ENCODE measurements around the gene PAPPA. TPM values are rescaled to one million over a fixed set of nuclear protein-coding genes. Genes with fewer than 3 reads are reported as not detected.

The PAPPA gene
- total RNA-seq, 2 donors from 2014 or later: 7.4 to 17.4 TPM

- Histone ChIP-seq H3K36me3 (no peaks in the 10 kb centered on the region), H3K9me3 (no peaks in the 10 kb centered on the region), H3K4me3 (no peak overlapping the region), H3K4me1 (ENCODE audit: control insufficient read depth in 1 of 2, low read depth in 2 of 2) (peaks cover 0 to 14% of the 10 kb centered on the region in 2 donors), H3K27ac (no peak overlapping the region), H3K27me3 (replicated peaks; ENCODE audit: insufficient read depth) (no peaks in the 10 kb centered on the region)
- TF ChIP-seq, protein P1, sequence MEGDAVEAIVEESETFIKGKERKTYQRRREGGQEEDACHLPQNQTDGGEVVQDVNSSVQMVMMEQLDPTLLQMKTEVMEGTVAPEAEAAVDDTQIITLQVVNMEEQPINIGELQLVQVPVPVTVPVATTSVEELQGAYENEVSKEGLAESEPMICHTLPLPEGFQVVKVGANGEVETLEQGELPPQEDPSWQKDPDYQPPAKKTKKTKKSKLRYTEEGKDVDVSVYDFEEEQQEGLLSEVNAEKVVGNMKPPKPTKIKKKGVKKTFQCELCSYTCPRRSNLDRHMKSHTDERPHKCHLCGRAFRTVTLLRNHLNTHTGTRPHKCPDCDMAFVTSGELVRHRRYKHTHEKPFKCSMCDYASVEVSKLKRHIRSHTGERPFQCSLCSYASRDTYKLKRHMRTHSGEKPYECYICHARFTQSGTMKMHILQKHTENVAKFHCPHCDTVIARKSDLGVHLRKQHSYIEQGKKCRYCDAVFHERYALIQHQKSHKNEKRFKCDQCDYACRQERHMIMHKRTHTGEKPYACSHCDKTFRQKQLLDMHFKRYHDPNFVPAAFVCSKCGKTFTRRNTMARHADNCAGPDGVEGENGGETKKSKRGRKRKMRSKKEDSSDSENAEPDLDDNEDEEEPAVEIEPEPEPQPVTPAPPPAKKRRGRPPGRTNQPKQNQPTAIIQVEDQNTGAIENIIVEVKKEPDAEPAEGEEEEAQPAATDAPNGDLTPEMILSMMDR (IDR thresholded peaks at IDR 0.05): no peak
- DNase-seq (ENCODE audit: low spot score) (no peak), ATAC-seq (ENCODE audit: insufficient number of reproducible peaks, low FRiP score, low read depth) (no peak)
Measured at GRCh38 chr9:116378873-116379272, 225.3 kb downstream of the PAPPA start.

GRCh38 chr9:116379821-116380220, 226.2 kb downstream of the PAPPA start:
- ATAC-seq (ENCODE audit: insufficient number of reproducible peaks, low FRiP score, low read depth): no peak
- no peak overlapping the region for H3K27ac ChIP-seq
- TF ChIP-seq, protein P1 (IDR thresholded peaks at IDR 0.05): no peak
- no peaks in the 10 kb centered on the region for H3K9me3 ChIP-seq
- no peak overlapping the region for H3K4me3 ChIP-seq
- peaks cover 0 to 14% of the 10 kb centered on the region in 2 donors for H3K4me1 ChIP-seq (ENCODE audit: control insufficient read depth in 1 of 2, low read depth in 2 of 2)
- DNase-seq (ENCODE audit: low spot score): no peak
- no peaks in the 10 kb centered on the region for H3K36me3 ChIP-seq
- no peaks in the 10 kb centered on the region for H3K27me3 ChIP-seq (replicated peaks; ENCODE audit: insufficient read depth)

DNA sequence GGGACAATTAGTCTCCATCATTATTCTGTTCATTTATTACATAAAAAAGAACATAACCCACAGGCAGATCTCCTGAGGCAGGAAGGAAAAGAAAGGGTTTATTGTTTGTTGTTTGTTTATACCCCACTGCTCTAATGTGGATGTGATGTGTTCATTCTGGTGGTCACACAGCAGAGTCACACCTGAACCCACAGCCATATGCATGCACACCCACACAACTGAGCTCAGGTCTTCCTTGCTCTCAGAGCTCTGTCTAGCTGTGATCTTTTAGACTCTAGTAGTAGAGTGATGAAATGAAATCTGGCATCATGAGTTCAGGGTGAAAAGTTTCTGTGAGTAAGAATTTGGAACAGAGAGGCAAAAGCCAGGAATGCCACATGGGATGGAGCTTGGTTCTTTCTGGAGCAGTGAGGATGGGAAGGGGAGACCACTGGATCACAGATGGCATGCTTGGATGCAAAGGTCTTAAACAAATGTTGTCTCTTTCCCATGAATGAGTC, 227.0 kb downstream of the PAPPA start:
- Histone ChIP-seq H3K4me1 (ENCODE audit: control insufficient read depth in 1 of 2, low read depth in 2 of 2) (peaks cover 0 to 14% of the 10 kb centered on the region in 2 donors), H3K27me3 (replicated peaks; ENCODE audit: insufficient read depth) (no peaks in the 10 kb centered on the region), H3K36me3 (no peaks in the 10 kb centered on the region), H3K27ac (no peak overlapping the region), H3K9me3 (no peaks in the 10 kb centered on the region), H3K4me3 (no peak overlapping the region)
- no peak for DNase-seq (ENCODE audit: low spot score)
- TF ChIP-seq, protein P1 (IDR thresholded peaks at IDR 0.05): no peak
- ATAC-seq (ENCODE audit: insufficient number of reproducible peaks, low FRiP score, low read depth): no peak

GRCh38 chr9:116381350-116381749, 227.8 kb downstream of the PAPPA start:
- Histone ChIP-seq H3K9me3 (no peaks in the 10 kb centered on the region), H3K27me3 (replicated peaks; ENCODE audit: insufficient read depth) (no peaks in the 10 kb centered on the region), H3K4me1 (ENCODE audit: control insufficient read depth in 1 of 2, low read depth in 2 of 2) (peaks cover 0 to 14% of the 10 kb centered on the region in 2 donors), H3K27ac (no peak overlapping the region), H3K4me3 (no peak overlapping the region), H3K36me3 (no peaks in the 10 kb centered on the region)
- TF ChIP-seq, protein P1 (IDR thresholded peaks at IDR 0.05): no peak
- ATAC-seq (ENCODE audit: insufficient number of reproducible peaks, low FRiP score, low read depth): no peak
- no peak for DNase-seq (ENCODE audit: low spot score)

DNA sequence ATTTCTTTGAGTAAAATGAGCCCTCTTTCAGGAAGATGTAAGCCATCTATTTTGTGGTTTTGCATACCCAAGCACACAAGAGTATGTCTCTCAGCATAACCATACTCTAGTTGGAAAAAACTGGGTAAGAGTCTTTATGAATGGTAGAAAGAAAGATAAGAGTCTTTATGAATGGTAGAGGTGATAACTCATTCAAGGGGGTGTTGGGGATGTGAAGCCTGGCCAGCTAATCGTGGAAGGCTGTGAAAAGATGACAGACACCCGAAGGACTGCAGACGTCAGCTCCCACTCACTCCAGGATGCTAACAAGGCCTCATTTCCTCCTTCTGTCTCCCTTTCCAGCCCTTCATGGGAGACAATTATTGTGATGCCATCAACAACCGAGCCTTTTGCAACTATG, 228.5 kb downstream of the PAPPA start:
- Histone ChIP-seq H3K27me3 (replicated peaks; ENCODE audit: insufficient read depth) (no peaks in the 10 kb centered on the region), H3K9me3 (no peaks in the 10 kb centered on the region), H3K4me1 (ENCODE audit: control insufficient read depth in 1 of 2, low read depth in 2 of 2) (peaks cover 0 to 9% of the 10 kb centered on the region in 2 donors), H3K27ac (no peak overlapping the region), H3K36me3 (no peaks in the 10 kb centered on the region), H3K4me3 (no peak overlapping the region)
- DNase-seq (ENCODE audit: low spot score) (no peak), ATAC-seq (ENCODE audit: insufficient number of reproducible peaks, low FRiP score, low read depth) (no peak)
- TF ChIP-seq, protein P1 (IDR thresholded peaks at IDR 0.05): no peak

All from thoracic aorta (tissue), 2 donors.